Stimulated activated CD4-positive, alpha-beta T cell treated with anti-CD3 and anti-CD28 coated beads, Interleukin-1b, Interleukin-23, amount 100 ng/mL, for 24 hours (primary cell): ENCODE measurements around the gene COG3.
"Not testable (repeated sequence)": the region's sequence is repeated elsewhere in the genome, so short reads cannot be mapped to it uniquely, and the experiment has no call there.

ENCODE experiments used
- DNase-seq, 4 experiments: peaks; one replicate each; pipeline ENCODE4 v3.0.0-alpha.2; 2020; ENCODE audit warnings: low read depth in 4 of 4, low spot score in 1 of 4

Gene COG3

DNA sequence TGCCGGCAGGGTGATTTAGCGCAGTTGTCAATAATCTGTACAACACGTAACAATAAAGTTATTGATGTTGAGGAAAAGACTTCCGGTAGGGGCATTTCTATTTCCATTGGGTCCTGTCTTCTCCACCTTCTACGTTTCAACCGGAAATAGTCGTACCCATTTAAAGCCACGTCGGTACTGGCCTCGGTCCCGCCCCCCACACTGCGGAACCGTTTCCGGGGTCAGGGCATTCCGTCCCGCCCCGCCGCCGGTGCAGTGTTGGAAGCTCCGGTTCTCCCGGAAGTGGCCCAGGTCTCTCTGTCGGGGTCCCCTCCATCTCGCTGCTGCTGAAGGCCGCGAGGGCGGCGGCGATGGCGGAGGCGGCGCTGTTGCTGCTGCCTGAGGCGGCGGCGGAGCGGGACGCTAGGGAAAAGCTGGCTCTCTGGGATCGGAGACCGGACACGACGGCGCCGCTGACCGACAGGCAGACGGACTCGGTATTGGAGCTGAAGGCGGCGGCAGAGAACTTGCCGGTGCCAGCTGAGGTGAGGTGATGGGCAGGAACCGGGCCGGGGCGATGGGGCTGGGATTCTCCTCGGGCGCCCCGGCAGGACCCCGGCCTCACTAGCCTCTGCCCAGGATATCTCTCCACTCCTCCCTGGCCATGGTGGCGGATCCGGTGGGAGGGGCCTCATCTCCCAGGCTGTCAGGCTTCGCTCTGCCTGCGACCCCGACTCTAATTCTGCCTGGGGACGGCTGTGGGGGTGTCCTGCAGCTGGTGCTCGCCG is at the start of gene COG3:
TSS of gene COG3 (plus strand) at position 253 of the 767 bp plus-strand sequence. CDS start at position 351, 98 bp downstream.
- DNase-seq = peak; percentile 83 to 96 (median 90)

DNA sequence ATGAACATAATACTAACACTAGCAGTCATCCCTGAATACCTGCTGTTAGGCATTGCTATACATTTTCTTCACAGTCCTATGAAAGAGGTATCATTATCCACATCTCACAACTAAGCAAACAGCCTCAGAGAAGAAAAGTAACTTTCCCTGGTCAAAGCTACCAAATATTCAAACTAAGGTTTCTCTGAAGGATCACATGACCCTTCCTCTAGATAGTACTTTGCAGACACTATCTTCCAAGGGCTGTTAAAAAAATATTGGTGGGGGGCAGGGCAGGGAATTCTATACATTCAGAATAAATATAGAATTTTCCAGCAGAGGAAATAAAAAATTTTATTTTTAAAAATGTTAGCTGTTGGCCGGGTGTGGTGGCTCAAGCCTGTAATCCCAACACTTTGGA is 49.6 kb upstream of the COG3 start:
- DNase-seq = no peak

GRCh38 chr13:45416516-45417128 is 48.1 kb upstream of the COG3 start:
- no peak for DNase-seq

DNA sequence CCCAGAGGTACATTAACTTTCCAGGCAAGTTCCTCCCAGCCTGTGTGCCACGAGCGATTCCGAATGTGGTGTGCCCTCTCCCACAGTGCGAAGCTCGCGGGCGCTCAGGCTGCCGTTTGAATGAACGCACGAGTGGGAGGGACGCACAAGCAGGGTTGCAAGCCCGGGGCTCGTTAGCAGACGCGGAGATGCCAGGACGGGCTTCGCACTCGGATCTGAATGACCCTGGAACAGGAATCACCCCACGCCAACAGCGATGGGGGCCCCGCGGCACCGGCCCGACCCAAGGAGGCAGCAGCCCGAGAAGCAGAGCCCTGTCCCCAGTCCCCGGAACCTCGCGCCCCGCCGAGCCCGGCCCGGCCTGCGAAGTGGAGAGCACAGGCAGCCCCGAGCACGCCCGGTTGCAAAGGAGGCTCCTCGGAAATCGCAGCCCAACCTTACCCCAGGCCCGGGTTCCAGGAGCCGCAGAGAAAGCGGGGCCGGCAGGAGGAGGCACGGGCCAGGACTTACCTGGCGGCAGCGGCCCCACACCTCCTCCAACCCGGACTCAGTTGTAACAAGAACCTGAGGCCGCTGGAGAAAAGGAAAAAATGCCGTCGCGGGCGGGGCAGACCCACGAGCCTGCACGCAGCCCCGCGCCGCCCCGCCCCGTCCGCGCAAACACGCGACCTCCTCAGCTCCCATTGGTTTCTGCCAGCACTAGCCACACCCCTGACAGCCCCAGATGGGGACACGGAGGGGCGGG is 46.8 kb upstream of the COG3 start, which contains the start of gene SLC25A30:
TSS of gene SLC25A30 (minus strand) at position 584 of the 745 bp plus-strand sequence. CDS start 6,948 bp downstream, outside the sequence.
- DNase-seq = peak; percentile 76 to 90 (median 82)

DNA sequence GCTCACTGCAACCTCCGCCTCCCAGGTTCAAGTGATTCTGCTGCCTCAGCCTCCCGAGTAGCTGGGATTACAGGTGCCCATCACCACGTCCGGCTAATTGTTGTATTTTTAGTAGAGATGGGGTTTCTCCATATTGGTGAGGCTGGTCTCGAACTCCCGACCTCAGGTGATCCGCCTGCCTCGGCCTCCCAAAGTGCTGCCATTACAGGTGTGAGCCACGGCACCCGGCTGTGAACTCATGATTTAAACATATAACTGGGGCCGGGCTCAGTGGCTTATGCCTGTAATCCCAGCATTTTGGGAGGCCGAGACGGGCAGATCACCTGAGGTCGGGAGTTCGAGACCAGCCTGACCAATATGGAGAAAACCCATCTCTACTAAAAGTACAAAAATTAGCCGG is 45.4 kb upstream of the COG3 start:
- DNase-seq = not testable (repeated sequence)

- no peak for DNase-seq
These were observed 44.8 kb upstream of the COG3 start for GRCh38 chr13:45419945-45420344.

DNA sequence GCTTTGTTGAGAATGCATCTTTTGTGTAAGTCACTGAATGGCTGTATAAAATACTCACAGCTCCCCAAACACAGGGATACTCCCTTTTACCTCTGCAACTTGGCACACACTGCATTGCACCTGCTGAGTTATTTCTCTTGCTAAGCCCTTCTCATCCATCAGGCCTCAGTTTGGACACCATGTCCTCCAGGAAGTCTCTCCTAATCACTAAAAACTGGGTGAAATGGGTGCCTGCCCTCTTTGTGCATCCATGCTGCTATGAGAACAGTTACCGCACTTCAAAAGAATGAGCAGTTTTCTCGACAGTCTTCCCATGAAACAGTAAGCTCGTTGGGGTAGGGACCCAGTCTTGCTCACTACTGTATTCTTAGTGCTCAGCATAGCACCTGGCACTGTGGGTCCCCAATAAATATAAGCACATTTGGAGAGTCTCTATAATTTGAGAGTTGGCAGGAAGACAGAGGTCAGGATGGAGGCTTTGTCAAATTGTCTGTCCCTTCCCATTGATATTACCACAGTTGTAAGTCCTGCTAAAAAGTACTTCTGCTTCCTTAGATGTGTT is 41.9 kb upstream of the COG3 start:
- DNase-seq = no peak

GRCh38 chr13:45426056-45426841 is 38.5 kb upstream of the COG3 start:
- not testable (repeated sequence) for DNase-seq

DNA sequence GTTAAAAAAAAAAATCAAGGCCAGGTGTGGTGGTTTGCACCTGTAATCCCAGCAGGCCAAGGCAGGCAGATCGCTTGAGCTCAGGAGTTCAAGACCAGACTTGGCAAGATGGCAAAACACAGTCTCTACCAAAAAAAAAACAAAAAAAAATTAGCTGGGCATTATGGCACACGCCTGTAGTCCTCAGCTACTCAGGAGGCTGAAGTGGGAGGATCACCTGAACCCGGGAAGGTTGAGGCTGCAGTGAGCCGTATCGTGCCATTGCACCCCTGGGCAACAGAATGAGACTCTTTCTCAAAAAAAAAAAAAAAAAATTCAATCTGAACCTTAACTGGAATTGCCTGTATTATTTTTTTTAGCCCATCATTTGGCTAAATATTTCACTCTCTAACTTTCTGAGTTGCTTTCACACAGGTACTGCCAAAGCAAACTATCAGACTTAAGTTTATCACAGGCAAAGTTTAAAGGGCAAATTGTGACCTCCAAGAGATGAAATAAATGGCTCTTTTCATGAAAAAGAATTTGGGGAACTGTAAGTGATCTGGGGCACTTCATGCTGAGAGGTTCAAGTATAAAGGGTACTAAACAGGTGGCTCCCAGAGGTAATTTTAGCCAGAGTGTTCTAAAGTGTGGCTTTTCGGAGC is 31.9 kb upstream of the COG3 start:
- DNase-seq = no peak

DNA sequence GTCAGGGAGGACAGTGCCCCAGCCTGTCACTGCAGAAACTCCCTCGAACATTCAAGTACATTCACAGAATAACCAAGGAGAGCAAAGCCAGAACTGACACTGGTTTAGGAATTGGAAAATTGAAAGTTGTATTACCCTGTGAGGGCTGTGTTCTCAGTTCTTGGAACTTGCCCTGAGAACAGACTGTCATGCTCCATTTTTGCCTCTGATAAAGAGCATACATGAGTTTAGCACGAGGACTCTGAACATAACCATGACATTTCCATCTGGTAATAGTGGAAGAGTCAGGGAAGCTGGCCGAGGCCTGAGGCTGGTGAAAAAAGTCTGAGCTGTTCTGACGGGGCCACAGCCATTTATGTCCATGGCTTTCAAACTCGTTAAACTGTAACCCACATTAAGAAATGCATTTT is 31.4 kb upstream of the COG3 start:
- no peak for DNase-seq

DNA sequence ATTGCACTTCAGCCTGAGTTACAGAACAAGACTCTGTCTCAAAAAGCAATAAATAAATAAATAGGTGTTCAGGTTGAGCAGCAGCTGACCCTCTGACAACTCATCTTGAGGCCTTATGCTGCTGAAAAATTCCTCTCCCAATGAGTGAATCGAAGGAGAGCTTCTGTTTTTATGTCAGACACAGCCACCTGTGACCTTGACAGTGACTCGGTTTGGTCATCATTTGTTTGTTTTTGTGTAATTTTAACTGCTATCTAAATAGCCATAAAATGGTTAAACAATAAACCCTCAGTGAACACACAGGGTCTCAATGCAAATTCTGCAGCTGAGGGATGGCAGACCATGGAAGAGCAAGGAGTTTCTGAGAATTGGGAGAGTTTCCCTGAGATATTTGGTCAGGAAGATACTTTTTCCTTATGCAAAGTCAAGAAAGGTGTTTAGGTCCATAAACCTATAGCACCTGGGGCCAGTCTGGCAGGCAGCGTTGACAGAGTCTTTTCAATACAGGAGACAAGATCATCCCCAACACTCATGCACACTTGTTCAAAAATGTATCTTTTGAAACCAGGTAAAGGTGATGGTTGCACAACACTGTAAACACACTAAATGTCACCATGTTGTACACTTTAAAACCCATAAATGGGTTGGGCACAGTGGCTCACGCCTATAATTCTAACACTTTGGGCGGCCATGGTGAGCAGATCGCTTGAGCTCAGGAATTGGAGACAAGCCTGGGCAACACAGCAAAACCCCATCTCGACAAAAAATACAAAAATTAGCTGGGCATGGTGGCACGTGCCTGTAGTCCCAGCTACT is 30.0 kb upstream of the COG3 start:
- DNase-seq = no peak

GRCh38 chr13:45436332-45436731 is 28.4 kb upstream of the COG3 start:
- DNase-seq = no peak

- DNase-seq = no peak
These were observed 27.8 kb upstream of the COG3 start for GRCh38 chr13:45436953-45437352.

DNA sequence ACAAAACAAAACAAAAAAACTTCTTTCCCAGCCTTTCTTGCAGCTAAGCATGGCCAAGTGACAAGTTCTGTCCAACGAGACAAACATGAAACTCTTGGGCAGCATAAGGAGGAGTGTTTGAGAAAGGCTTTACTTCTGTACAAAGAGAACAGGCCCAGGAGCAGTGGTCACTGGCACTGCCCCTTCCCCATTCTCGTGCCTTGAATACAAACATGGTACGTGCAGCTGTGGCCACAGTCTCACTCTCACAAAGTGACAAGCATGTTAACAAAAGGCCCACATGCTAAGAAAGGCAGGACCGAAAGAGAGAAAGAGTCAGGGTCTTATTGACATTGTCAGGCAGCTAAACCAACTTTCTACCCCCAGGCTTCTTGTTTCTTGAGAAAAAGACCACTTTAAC is 26.8 kb upstream of the COG3 start:
- DNase-seq = no peak

GRCh38 chr13:45439008-45439407 is 25.7 kb upstream of the COG3 start:
- DNase-seq = no peak

DNA sequence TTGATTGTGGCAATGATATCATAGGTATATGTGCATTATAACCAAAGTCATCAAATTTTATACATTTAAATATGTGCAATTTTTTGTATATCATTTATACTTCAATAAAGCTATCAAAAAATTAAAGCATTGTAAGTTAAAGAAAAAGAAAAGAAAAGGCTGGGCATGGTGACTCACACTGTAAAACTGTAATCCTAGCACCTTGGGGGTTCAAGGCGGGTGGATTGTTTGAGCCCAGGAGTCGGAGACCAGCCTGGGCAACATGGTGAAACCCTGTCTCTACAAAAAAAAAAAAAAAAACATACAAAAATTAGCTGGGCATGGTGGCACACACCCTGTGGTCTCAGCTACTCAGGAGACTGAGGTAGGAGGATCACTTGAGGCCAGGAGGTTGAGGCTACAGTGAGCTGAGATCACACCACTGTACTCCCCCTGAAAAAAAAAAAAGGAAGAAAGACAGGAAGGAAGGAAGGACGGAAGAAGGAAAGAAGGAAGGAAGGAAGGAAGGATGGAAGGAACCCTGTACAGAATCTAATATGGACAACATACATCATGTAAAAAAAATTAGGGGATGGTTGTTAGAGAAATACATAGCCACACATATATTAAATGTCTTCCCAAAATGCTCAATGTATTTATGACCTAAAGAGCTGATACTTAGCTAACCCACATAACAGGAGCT is 24.8 kb upstream of the COG3 start:
- DNase-seq = no peak

DNA sequence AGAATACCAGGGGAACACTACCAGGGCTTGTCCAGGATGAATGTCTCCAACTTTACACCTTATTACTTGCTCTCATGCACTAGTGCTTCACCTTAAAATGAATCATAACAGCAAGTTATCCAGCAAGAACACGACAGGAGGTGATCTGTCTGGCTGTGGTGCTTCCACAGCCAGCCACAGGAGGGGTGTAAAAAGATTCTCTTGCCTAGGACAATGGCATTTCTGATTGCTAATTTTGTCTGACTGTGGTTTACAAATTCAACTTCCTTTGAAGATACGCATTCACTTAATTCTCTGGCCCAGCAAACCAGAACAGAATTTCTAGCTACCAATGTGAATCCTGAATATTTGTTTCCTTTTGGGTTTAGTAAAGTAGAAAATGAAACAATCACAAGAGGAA is 23.1 kb upstream of the COG3 start:
- DNase-seq = no peak

DNA sequence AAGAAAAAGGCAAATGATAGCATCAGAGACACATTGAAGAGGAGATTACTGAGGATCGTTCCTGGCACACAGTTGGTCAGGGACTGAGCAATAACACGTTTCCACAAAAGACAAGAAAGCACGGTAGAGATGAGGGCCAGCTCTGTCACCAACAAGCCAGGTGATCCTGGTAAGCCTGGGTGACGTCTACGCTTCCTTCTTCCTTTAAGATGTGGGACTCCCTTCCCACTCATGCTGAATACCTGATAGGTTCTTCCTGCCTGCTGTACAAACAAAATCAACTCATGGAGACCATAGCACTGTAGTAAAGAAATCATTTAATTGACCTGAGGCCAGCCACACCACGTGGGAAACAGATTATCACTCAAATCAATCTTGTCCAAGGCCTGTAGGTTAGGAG is 19.7 kb upstream of the COG3 start:
- DNase-seq = no peak

GRCh38 chr13:45446181-45446580 is 18.6 kb upstream of the COG3 start:
- DNase-seq = no peak
